Fibroblast of the aortic adventitia (primary cell): Measurements from ENCODE around the gene FREM2. TPM values are rescaled to one million over a fixed set of nuclear protein-coding genes. Genes with fewer than 3 reads are reported as not detected.

Experiments
- DNase-seq: peaks from one replicate; pipeline ENCODE4 v3.0.0-alpha.2; 2010; ENCODE audit warnings: low read depth
- H3K4me3 ChIP-seq: 2 replicates; pipeline ENCODE4 v1.5.1; 2011; ENCODE audit warnings: low read depth, mild to moderate bottlenecking, control low read depth, low read length, moderate library complexity
- CTCF ChIP-seq: IDR thresholded peaks from 2 replicates; pipeline ENCODE4 v1.5.1; 2011; ENCODE audit warnings: mild to moderate bottlenecking, low read length, control low read depth, inconsistent platforms; ENCODE audit not compliant: insufficient read depth
- total RNA-seq: library from RNA; depleted of rRNA; stranded (reverse); fragments of >200 nt; gene quantifications from 2 replicates; pipeline ENCODE4 v1.2.3, GENCODE V29; 2012; ENCODE audit warnings: low replicate concordance

FREM2 gene
- total RNA-seq, 1 donor = not detected

- no peak overlapping the region for H3K4me3 ChIP-seq
- no peak for TF ChIP-seq CTCF
Observed at GRCh38 chr13:38804061-38804460, 117.2 kb downstream of the FREM2 start.

DNA sequence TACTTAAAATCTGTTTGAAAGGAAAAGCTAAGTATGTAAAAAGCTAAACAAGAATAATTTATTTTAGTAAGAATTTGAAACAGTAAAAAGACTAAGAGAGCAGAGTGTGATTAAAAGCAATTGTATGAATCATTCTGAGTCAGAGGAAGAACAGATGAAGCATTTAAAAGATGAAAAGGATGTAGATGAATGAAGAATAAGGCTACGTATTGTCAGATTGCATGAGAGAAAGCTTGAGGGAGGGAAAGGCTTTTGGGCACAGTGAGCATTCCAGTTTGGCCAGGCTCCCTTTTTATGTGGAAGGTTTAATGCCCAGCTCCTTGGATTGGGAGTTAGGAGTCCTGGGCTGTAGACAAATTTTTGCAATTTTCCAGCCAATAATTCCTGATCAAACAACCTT is 117.7 kb downstream of the FREM2 start:
- TF ChIP-seq CTCF = no peak
- H3K4me3 ChIP-seq = no peak overlapping the region
- DNase-seq = no peak

More at GRCh38 chr13:38804061-38804460, 117.2 kb downstream of the FREM2 start:
- no peak for DNase-seq

DNA sequence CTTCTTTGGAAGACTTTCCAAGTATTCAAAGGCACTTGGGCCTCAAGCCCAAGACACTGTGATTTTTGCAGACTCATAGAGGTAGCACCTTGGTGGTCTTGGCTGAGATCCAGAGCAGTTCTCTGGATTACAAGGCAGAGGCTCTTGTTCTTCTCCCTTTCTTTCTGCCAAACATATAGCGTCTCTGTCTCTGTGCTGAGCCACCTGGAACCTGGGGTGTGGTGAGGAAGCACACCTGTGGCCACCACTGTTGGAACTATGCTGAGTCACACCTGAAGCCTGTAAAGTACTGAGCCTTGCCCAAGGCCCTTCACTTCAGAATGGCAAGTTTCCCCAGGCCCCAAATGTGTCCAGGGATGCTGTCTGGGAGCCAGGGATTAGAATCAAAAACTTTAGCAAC is 127.5 kb downstream of the FREM2 start:
- no peak for TF ChIP-seq CTCF
- no peak for DNase-seq
- H3K4me3 ChIP-seq = no peak overlapping the region

DNA sequence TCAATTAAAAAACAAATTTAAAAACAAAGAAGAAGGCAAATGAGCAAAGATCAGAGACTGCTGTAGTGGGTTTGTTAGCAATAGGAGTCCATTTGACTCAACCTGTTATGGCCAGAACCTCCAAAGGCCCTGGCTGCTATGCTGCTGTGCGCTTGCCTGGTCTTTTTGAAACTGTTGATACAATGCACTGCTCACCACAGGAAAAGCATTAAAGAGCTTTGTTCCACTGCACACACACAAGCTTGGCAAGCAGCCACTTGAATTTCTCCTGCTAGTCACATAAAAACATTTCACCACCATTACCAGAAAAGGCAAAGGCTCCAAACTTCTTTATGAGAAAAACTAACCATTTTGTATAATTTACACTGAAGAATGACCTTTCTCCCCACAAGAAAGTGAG is 132.2 kb downstream of the FREM2 start:
- no peak for TF ChIP-seq CTCF
- no peak for DNase-seq

DNA sequence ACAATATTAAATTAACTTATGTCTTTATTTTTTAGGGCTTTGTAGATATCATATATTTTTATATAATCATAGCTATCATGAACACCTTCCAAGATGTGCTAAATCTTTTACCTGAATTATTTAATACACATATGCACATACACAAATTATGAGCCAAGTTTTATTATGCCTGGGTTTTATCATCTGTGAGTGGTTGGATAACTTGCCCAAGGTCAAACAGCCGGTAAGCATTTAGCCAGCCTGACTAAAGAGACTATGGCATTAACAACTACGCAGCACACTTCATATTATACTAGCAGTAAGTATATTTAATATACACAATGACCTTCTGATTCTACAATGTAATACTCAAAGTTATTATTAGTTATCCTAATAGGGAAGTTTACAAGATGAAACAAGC is 132.7 kb downstream of the FREM2 start:
- no peak for TF ChIP-seq CTCF
- H3K4me3 ChIP-seq = no peak overlapping the region
- no peak for DNase-seq

More for the DNA sequence above, 132.2 kb downstream of the FREM2 start:
- H3K4me3 ChIP-seq = no peak overlapping the region

GRCh38 chr13:38821770-38822551 is 135.1 kb downstream of the FREM2 start:
- no peak for TF ChIP-seq CTCF
- H3K4me3 ChIP-seq = no peak overlapping the region
- DNase-seq = no peak

DNA sequence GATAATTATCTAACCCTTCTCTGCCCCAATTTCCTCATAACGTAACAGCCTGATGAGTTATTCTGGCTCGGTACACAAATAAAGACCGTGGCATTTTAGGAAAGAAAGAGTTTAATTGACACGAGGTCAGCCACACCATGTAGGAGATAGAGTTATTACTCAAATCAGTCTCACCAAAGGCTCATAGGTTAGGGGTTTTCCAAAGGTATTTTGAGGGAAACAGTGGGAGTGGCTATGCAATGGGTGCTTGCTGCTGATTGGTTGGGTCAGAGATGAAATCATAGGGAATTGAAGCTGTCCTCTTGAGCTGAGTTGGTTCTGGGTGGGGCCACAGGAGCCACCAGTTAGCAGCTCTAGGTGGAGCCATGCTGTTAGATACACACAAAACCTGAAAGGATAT is 137.5 kb downstream of the FREM2 start:
- no peak for DNase-seq
- no peak overlapping the region for H3K4me3 ChIP-seq
- no peak for TF ChIP-seq CTCF
